Measurements from ENCODE around the gene PAN3. TPM values are rescaled to one million over a fixed set of nuclear protein-coding genes. Genes with fewer than 3 reads are reported as not detected.

The PAN3 gene
- total and polyA plus RNA-seq, 2 of the 8 experiments (the other 6 are each of a cell fraction or from before 2014, with no cell fraction given), result 12.7 to 39.3 TPM

GRCh38 chr13:28177327-28177726 lies 39.0 kb downstream of the PAN3 start:
- H2AK5ac ChIP-seq (ENCODE audit: low read depth, low read length), result no peak overlapping the region
- no peak for DNase-seq (ENCODE audit: low read depth in 1 of 2, low spot score in 2 of 2)
- H3K18ac ChIP-seq (ENCODE audit: extremely low read depth, low read length), result no peak overlapping the region
- peaks cover 2 to 4% of the 10 kb centered on the region in 2 experiments for H4K20me1 ChIP-seq (replicated peaks in 1 of 2; ENCODE audit: control insufficient read depth in 1 of 2, insufficient read depth in 2 of 2, low read length in 2 of 2)
- no peak for TF ChIP-seq NANOG (IDR thresholded peaks at IDR 0.05; ENCODE audit: insufficient read depth, low read depth, low read length, poor library complexity, severe bottlenecking)
- no peak for TF ChIP-seq EP300 (IDR thresholded peaks at IDR 0.05; ENCODE audit: borderline replicate concordance in 1 of 2, low read depth in 2 of 2, low read length in 2 of 2)
- TF ChIP-seq BCL11A (IDR thresholded peaks at IDR 0.05; ENCODE audit: low read depth in 2 of 2, low read length in 2 of 2), result no peak
- no peak overlapping the region for H2BK5ac ChIP-seq (ENCODE audit: low read depth, low read length)
- H3K27ac ChIP-seq (ENCODE audit: low read depth, low read length), result no peak overlapping the region
- FAIRE-seq, result no peak
- H3K9me3 ChIP-seq (ENCODE audit: insufficient read depth in 2 of 2, low read depth in 1 of 2, low read length in 1 of 2), result no peaks in the 10 kb centered on the region
- no peak overlapping the region for H3K23ac ChIP-seq (ENCODE audit: insufficient read length)
- no peaks in the 10 kb centered on the region for H3K27me3 ChIP-seq (replicated peaks in 1 of 4; ENCODE audit: control insufficient read depth in 3 of 4, extremely low read depth in 1 of 4, insufficient read depth in 3 of 4, low read length in 3 of 4)
- H2BK15ac ChIP-seq (ENCODE audit: low read length), result no peak overlapping the region
- no peaks in the 10 kb centered on the region for H3K23me2 ChIP-seq (ENCODE audit: low read depth, low read length)
- H3K56ac ChIP-seq (replicated peaks; ENCODE audit: insufficient read length, low read depth, low read length), result no peak overlapping the region
- POLR2A ChIA-PET (ENCODE audit: partially characterized antibody), result no interaction called here
- peaks cover 0 to 40% of the 10 kb centered on the region in 2 experiments; a peak in 2 of 4 replicates for H3K79me2 ChIP-seq (ENCODE audit: control insufficient read depth in 1 of 2, insufficient read depth in 2 of 2, low read length in 2 of 2)
- no peak overlapping the region for H4K5ac ChIP-seq (ENCODE audit: insufficient read length, low read depth, low read length)
- no peak overlapping the region for H3K4me2 ChIP-seq (ENCODE audit: insufficient read depth in 1 of 2, low read depth in 2 of 2, low read length in 2 of 2)
- H2BK120ac ChIP-seq (replicated peaks; ENCODE audit: low read depth, low read length), result no peak overlapping the region
- H4K91ac ChIP-seq (replicated peaks; ENCODE audit: insufficient read length, low read length), result no peak overlapping the region
- no peak overlapping the region for H2AFZ ChIP-seq (ENCODE audit: low read length)
- H3K14ac ChIP-seq (ENCODE audit: insufficient read length), result no peak overlapping the region
- no peak overlapping the region for H4K8ac ChIP-seq (ENCODE audit: extremely low read depth, insufficient read depth, low read length)
- CTCF ChIA-PET (ENCODE audit: partially characterized antibody), result no interaction called here
- H3K4me3 ChIP-seq (ENCODE audit: extremely low read depth in 1 of 4, insufficient read depth in 2 of 4, low read depth in 3 of 4, low read length in 4 of 4), result no peak overlapping the region
- 0 out of 2 replicates have a peak, but pooled peaks cover 3% of the 10 kb centered on the region for H3K79me1 ChIP-seq (ENCODE audit: low read depth, low read length)
- peaks cover 0 to 3% (median 0%) of the 10 kb centered on the region in 4 experiments; a peak in 1 of 7 replicates for H3K4me1 ChIP-seq (replicated peaks in 1 of 4; ENCODE audit: control insufficient read depth in 3 of 4, insufficient read depth in 4 of 4, low read length in 3 of 4)
- H3K36me3 ChIP-seq (ENCODE audit: control insufficient read depth in 2 of 4, insufficient read depth in 4 of 4, low read length in 3 of 4), result peaks cover 0 to 20% (median 6%) of the 10 kb centered on the region in 4 experiments; a peak in 3 of 8 replicates
- H3K9ac ChIP-seq (replicated peaks in 1 of 4; ENCODE audit: extremely low read depth in 1 of 4, low read depth in 3 of 4, low read length in 3 of 4), result no peak overlapping the region
- no peak overlapping the region for H2BK20ac ChIP-seq (ENCODE audit: low read length)
- no peak overlapping the region for H3K4ac ChIP-seq (replicated peaks; ENCODE audit: insufficient read length, low read depth, low read length)
- H2BK12ac ChIP-seq (ENCODE audit: low read depth, low read length), result no peak overlapping the region
